GM19438 (cell line): ENCODE measurements around the gene TAS2R4.
A peak's percentile ranks its signal among the peaks of the same experiment; 100 is the strongest.
"Not testable (repeated sequence)": the region's sequence is repeated elsewhere in the genome, so short reads cannot be mapped to it uniquely, and the experiment has no call there.

ENCODE experiments used
- ATAC-seq: cut with Tn5 transposase; IDR thresholded peaks from one replicate; pipeline ENCODE4 v1.9.1; 2021; ENCODE audit warnings: low read depth; ENCODE audit not compliant: unreplicated experiment

The TAS2R4 gene

DNA sequence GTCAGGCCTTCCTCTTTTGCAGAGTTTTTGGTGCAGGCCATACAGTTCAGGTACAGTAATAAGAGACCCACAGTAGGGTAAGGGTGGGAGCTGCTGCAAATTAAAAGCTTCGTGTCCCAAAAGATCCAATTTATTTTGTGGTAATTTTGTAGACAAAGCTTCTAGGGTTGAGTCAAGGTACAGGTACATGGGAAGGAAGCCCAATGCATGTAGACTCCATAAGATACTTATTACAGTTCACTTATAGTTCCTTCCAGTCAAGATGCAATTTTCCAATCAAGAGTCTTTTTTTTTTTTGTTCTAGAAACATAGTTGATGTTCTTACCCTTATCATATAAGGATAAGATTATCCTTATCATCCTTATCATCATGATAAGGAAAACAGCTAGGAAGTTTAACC lies at the start of gene TAS2R4:
Gene TAS2R4 (plus strand): TSS at position 301 of the 400 bp plus-strand sequence. CDS start 1,815 bp downstream, outside the sequence.
- ATAC-seq = no peak

DNA sequence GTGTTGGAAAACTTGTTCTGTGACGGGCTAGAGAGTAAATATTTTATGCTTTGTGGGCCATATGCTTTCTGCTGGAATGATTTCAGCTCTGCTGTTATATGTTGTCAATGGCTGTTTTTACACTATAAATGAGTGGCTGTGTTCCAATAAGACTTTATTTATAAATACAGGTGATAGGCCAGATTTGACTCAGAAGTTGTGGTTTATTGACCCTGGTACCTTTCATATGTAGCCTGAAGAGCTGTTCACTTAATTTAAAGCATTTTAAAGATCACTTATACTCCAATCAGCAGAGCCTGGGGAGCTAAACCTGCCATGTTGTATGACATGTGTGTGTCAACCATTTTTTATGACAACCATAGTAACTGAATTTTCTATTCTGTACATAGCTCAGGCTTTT lies 47.5 kb upstream of the TAS2R4 start:
- ATAC-seq = no peak

DNA sequence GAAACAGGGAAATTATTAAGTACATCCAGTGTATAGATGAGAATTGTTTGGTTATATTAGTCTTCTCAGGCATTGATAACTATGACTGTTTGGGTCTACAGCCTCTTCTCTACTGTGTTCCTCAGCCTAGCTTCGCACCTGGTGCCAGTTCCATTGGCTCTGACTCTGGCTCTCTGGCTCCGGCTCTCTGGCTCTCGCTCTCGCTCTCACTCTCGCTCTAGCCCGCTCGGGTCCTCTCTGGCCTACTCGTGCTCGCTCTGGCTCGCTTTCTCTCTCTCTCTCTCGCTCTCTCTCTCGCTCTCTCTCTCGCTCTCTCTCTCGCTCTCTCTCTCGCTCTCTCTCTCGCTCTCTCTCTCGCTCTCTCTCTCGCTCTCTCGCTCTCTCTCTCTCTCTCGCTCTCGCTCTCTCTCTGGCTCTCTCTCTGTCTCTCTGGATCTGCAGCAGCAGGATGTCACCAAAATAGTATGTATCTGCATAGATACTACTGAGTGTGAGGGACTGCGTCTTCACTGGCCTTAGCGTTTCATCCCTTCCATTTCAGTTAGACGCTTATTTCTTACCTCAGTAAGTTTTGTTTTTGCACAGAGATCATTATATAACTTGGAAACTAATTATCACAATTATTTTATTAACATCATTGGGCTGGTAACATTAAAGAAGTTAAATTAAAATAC lies 44.9 kb upstream of the TAS2R4 start:
- no peak for ATAC-seq

GRCh38 chr7:141737118-141737835 lies 39.2 kb upstream of the TAS2R4 start:
- ATAC-seq = no peak

- peak; percentile 91 for ATAC-seq
Observed at GRCh38 chr7:141737836-141738591, 38.5 kb upstream of the TAS2R4 start, which contains the start of gene SSBP1. SSBP1 (plus strand) TSS chr7:141738358; CDS start chr7:141739167, 809 bp downstream.

GRCh38 chr7:141738592-141739013 lies 37.9 kb upstream of the TAS2R4 start:
- peak; percentile 49 for ATAC-seq

- ATAC-seq = no peak
Observed at GRCh38 chr7:141739250-141739649, 37.2 kb upstream of the TAS2R4 start.

- ATAC-seq = no peak
Observed at GRCh38 chr7:141742229-141742628, 34.2 kb upstream of the TAS2R4 start.

DNA sequence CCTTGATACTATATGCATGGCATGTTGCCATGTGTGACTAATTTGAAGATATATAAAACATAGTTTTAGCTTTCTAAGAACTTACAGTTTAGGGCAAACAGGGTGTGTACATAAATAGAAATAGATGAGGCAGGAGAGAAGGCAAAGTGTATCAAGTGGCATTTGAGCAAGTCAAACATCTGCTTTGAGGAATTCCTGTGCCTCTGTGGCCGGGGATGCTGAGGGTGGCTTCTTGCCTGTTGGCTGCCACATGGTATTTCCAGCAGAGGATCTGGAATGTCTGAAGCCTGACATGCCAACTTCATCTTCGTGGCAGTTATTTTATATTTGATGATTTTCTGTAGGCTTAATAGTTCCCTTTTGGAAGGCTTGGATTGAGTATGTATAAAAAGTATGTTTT lies 32.3 kb upstream of the TAS2R4 start:
- no peak for ATAC-seq

DNA sequence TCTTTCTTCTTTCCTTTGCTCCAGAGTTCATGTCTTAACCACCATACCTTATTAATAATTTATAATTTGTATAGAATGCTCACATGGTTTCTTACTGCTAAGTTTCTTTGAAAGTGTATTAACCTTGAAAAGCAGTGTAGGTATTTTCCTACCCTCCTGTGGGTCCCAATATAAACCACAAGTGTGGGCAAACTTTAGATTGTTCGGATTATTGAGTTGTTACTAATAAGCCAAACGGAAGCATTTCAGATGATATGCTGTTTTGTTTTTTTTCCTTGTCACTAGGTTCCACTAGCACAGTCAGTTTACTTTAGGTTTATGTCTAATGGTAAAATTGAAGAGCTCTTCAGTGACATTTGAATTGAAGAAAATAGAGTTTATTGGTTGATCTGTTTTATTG lies 28.1 kb upstream of the TAS2R4 start:
- no peak for ATAC-seq

GRCh38 chr7:141751904-141752303 lies 24.6 kb upstream of the TAS2R4 start:
- not testable (repeated sequence) for ATAC-seq

GRCh38 chr7:141752634-141753033 lies 23.8 kb upstream of the TAS2R4 start:
- ATAC-seq = no peak

- no peak for ATAC-seq
Observed at GRCh38 chr7:141754939-141755338, 21.5 kb upstream of the TAS2R4 start.

DNA sequence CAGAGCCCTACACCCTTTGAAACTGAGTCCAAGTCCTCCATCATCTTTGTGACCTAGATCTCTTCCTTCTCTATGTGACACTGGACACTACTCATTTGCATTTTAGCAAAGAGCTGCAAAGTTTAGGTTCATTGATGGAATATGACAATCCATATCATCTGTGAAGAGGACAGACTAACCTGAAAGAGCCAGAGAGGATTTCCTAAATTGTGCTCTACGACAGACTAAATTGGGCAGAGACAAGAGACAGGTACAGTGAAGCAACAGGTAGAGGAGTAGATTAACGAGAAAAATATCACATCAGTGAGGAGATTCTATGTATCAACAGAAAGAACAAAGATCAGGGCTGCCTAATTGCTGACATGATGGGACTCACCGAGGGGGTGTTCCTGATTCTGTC lies 12.7 kb upstream of the TAS2R4 start, which contains the start of gene TAS2R3:
Gene TAS2R3 (plus strand): TSS at position 301 of the 400 bp plus-strand sequence. CDS start 62 bp downstream, at position 363.
- no peak for ATAC-seq

GRCh38 chr7:141770083-141770583 lies 6.3 kb upstream of the TAS2R4 start:
- not testable (repeated sequence) for ATAC-seq

GRCh38 chr7:141785706-141786552 lies 9.5 kb downstream of the TAS2R4 start:
- ATAC-seq = peak; percentile 78

- no peak for ATAC-seq
Observed at GRCh38 chr7:141788296-141788695, 11.8 kb downstream of the TAS2R4 start.

DNA sequence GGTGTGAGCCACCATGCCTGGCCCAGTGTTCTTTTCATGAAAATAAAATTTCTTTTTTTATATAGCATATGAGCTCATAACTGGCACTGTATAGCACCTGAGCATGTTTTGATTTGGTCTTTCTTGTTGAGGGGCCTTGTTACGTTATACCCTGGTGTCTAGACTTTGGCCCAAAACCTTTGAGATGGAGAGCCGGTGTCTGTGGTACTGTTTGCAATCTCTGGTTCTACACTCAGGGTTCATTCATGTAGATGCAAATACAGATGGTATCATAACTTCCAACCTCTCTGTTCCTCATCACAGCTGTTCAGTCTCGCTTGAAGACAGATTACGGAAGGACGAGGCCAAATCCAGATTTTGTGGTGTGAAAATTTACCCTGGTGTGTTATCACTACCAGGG lies 13.4 kb downstream of the TAS2R4 start, which contains the start of gene TAS2R5:
Gene TAS2R5 (plus strand): TSS at position 301 of the 400 bp plus-strand sequence. CDS start 145 bp downstream, outside the sequence.
- no peak for ATAC-seq

GRCh38 chr7:141792526-141792925 lies 16.1 kb downstream of the TAS2R4 start:
- ATAC-seq = no peak

GRCh38 chr7:141820067-141820466 lies 43.6 kb downstream of the TAS2R4 start:
- ATAC-seq = no peak
